Neural progenitor cell (in vitro differentiated cells): ENCODE results near the gene CMTM4. TPM values are rescaled to one million over a fixed set of nuclear protein-coding genes. Genes with fewer than 3 reads are reported as not detected.

Experiments
- DNase-seq: peaks from one replicate; pipeline ENCODE4 v3.0.0-alpha.2; 2016; ENCODE audit warnings: low spot score
- H2AFZ ChIP-seq: fragments of 200-600 bp; sonication (generic); replicated peaks from 2 replicates; pipeline ENCODE4 v1.6.1; 2016; ENCODE audit warnings: antibody characterized with exemption
- H3F3A ChIP-seq: fragments of 200-600 bp; sonication (generic); 2 replicates; pipeline ENCODE4 v1.6.1; 2016; ENCODE audit warnings: antibody characterized with exemption, low read depth
- H3K27ac ChIP-seq: fragments of 200-600 bp; sonication (generic); 2 replicates; pipeline ENCODE4 v1.5.1; 2016; ENCODE audit warnings: mild to moderate bottlenecking
- H3K27me3 ChIP-seq: fragments of 200-600 bp; sonication (generic); 2 replicates; pipeline ENCODE4 v1.6.1; 2016; ENCODE audit warnings: mild to moderate bottlenecking, moderate library complexity
- H3K36me3 ChIP-seq: fragments of 200-600 bp; sonication (generic); 2 replicates; pipeline ENCODE4 v1.5.1; 2016
- H3K4me1 ChIP-seq: fragments of 200-600 bp; sonication (generic); 2 replicates; pipeline ENCODE4 v1.6.1; 2016; ENCODE audit warnings: mixed run types
- H3K4me2 ChIP-seq: fragments of 200-600 bp; sonication (generic); 2 replicates; pipeline ENCODE4 v1.6.1; 2016
- H3K4me3 ChIP-seq: fragments of 200-600 bp; sonication (generic); 2 replicates; pipeline ENCODE4 v1.5.1; 2016
- H3K79me2 ChIP-seq: fragments of 200-600 bp; sonication (generic); 2 replicates; pipeline ENCODE4 v1.6.1; 2016; ENCODE audit warnings: low read depth
- H3K9ac ChIP-seq: fragments of 200-600 bp; sonication (generic); 2 replicates; pipeline ENCODE4 v1.6.1; 2016
- H3K9me3 ChIP-seq: fragments of 200-600 bp; sonication (generic); 2 replicates; pipeline ENCODE4 v1.5.1; 2016; ENCODE audit warnings: low read depth
- H4K20me1 ChIP-seq: fragments of 200-600 bp; sonication (generic); 2 replicates; pipeline ENCODE4 v1.6.1; 2016; ENCODE audit warnings: low read depth
- H3K27ac Mint-ChIP-seq: 3 replicates; pipeline ENCODE4 v1.8.0; 2021; ENCODE audit warnings: mixed read lengths
- H3K27me3 Mint-ChIP-seq: 2 replicates; pipeline ENCODE4 v1.8.0; 2022; ENCODE audit warnings: low read depth, mild to moderate bottlenecking, inconsistent platforms, moderate library complexity, mixed read lengths; ENCODE audit not compliant: insufficient read depth
- H3K36me3 Mint-ChIP-seq: 3 replicates; pipeline ENCODE4 v1.8.0; 2021; ENCODE audit warnings: mixed read lengths
- H3K4me1 Mint-ChIP-seq: 3 replicates; pipeline ENCODE4 v1.8.0; 2021; ENCODE audit warnings: mixed read lengths
- H3K4me3 Mint-ChIP-seq: 3 replicates; pipeline ENCODE4 v1.8.0; 2021; ENCODE audit warnings: mild to moderate bottlenecking, moderate library complexity, mixed read lengths
- H3K9me3 Mint-ChIP-seq: 3 replicates; pipeline ENCODE4 v1.8.0; 2020; ENCODE audit warnings: mixed read lengths
- CTCF ChIP-seq: fragments of 200-600 bp; sonication (generic); IDR thresholded peaks from 2 replicates; pipeline ENCODE4 v1.5.1; 2017; ENCODE audit warnings: antibody characterized with exemption, mild to moderate bottlenecking
- EZH2 ChIP-seq: fragments of 200-600 bp; sonication (generic); IDR thresholded peaks from 2 replicates; pipeline ENCODE4 v1.6.1; 2017; ENCODE audit warnings: antibody characterized with exemption, mild to moderate bottlenecking, moderate library complexity
- EZH2phosphoT487 ChIP-seq: fragments of 200-600 bp; sonication (generic); IDR thresholded peaks from 2 replicates; pipeline ENCODE4 v1.6.1; 2017; ENCODE audit warnings: antibody characterized with exemption
- total RNA-seq: library from RNA; depleted of rRNA; stranded (reverse); fragments of >200 nt; gene quantifications from 2 replicates; pipeline ENCODE4 v1.2.3, GENCODE V29; 2015; ENCODE audit warnings: low replicate concordance

CMTM4 gene
- total RNA-seq, 1 donor from 2014 or later = 25.9 TPM

GRCh38 chr16:66701516-66701915 is 5.0 kb upstream of the CMTM4 start:
- Mint-ChIP-seq H3K36me3 (no peaks in the 10 kb centered on the region), H3K27me3 (peaks cover 12% of the 10 kb centered on the region), H3K4me1 (no peaks in the 10 kb centered on the region), H3K9me3 (no peaks in the 10 kb centered on the region), H3K4me3 (no peak overlapping the region), H3K27ac (no peak overlapping the region)
- TF ChIP-seq EZH2 (no peak), CTCF (no peak), EZH2phosphoT487 (no peak)
- Histone ChIP-seq H3K36me3 (no peaks in the 10 kb centered on the region), H3K4me1 (no peaks in the 10 kb centered on the region), H3K4me3 (no peak overlapping the region), H3K27ac (no peak overlapping the region), H4K20me1 (no peaks in the 10 kb centered on the region), H3K9ac (no peak overlapping the region), H2AFZ (no peak overlapping the region), H3K27me3 (peaks cover 16% of the 10 kb centered on the region), H3F3A (no peaks in the 10 kb centered on the region), H3K4me2 (no peak overlapping the region), H3K9me3 (no peaks in the 10 kb centered on the region), H3K79me2 (no peaks in the 10 kb centered on the region)
- DNase-seq = no peak

DNA sequence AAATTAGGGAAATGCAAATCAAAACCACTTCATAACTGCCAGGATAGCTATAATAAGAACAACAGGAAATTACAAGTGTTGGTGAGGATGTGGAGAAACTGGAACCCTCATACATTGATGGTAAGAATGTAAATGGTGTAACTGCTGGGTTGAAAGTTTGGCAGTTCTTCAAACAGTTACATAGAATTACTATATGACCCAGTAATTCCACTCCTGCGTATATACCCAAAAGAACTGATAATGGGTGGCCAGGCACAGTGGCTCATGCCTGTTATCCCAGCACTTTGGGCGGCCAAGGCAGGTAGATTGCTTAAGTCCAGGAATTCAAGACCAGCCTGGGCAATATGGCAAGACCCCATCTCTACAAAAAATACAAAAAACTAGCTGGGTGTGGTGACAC is 4.5 kb upstream of the CMTM4 start:
- H3K4me3 Mint-ChIP-seq = no peak overlapping the region
- no peaks in the 10 kb centered on the region for H3F3A ChIP-seq
- H4K20me1 ChIP-seq = no peaks in the 10 kb centered on the region
- peaks cover 12% of the 10 kb centered on the region for H3K27me3 Mint-ChIP-seq
- no peak overlapping the region for H3K4me2 ChIP-seq
- no peaks in the 10 kb centered on the region for H3K36me3 ChIP-seq
- H3K4me3 ChIP-seq = no peak overlapping the region
- H3K36me3 Mint-ChIP-seq = no peaks in the 10 kb centered on the region
- no peak overlapping the region for H3K27ac Mint-ChIP-seq
- no peaks in the 10 kb centered on the region for H3K79me2 ChIP-seq
- H3K4me1 Mint-ChIP-seq = no peaks in the 10 kb centered on the region
- no peak overlapping the region for H2AFZ ChIP-seq
- no peak for TF ChIP-seq CTCF
- no peak for TF ChIP-seq EZH2phosphoT487
- no peak for TF ChIP-seq EZH2
- H3K9me3 ChIP-seq = no peaks in the 10 kb centered on the region
- peaks cover 18% of the 10 kb centered on the region for H3K27me3 ChIP-seq
- H3K27ac ChIP-seq = no peak overlapping the region
- DNase-seq = no peak
- no peaks in the 10 kb centered on the region for H3K4me1 ChIP-seq
- H3K9ac ChIP-seq = no peak overlapping the region
- no peaks in the 10 kb centered on the region for H3K9me3 Mint-ChIP-seq

DNA sequence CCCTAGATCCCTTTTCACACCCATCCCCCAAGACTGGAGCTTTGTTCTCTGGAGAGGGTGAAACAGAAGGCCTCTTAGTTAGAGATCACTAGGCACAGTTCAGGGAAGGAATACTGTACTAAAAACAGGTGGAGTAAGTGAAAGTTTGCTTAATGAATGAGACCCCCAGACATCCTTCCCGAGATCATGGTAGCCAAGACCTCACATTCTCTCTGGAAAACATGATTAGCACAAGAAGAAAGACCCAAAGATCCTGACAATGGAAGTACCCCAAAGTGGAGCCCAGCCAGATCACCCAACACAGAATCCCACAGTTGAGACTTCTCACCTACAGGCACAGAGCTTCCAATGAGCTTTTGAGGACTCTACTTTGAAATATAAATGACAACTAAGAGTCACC is 3.4 kb upstream of the CMTM4 start:
- Histone ChIP-seq H3K4me2 (no peak overlapping the region), H3K36me3 (no peaks in the 10 kb centered on the region), H3K4me3 (no peak overlapping the region), H4K20me1 (peaks cover 9% of the 10 kb centered on the region), H3F3A (no peaks in the 10 kb centered on the region), H3K9me3 (no peaks in the 10 kb centered on the region), H3K27me3 (peaks cover 29% of the 10 kb centered on the region), H3K79me2 (peaks cover 10% of the 10 kb centered on the region), H3K27ac (no peak overlapping the region), H2AFZ (peak overlapping the region; percentile 22), H3K4me1 (peaks cover 6% of the 10 kb centered on the region), H3K9ac (no peak overlapping the region)
- no peak for DNase-seq
- no peak for TF ChIP-seq CTCF
- TF ChIP-seq EZH2 = no peak
- TF ChIP-seq EZH2phosphoT487 = no peak
- H3K9me3 Mint-ChIP-seq = no peaks in the 10 kb centered on the region
- H3K36me3 Mint-ChIP-seq = no peaks in the 10 kb centered on the region
- no peak overlapping the region for H3K27ac Mint-ChIP-seq
- peaks cover 9% of the 10 kb centered on the region for H3K4me1 Mint-ChIP-seq
- peaks cover 12% of the 10 kb centered on the region for H3K27me3 Mint-ChIP-seq
- no peak overlapping the region for H3K4me3 Mint-ChIP-seq
